HCT116 (cell line): ENCODE measurements around the gene ENTHD1. TPM values are rescaled to one million over a fixed set of nuclear protein-coding genes. Genes with fewer than 3 reads are reported as not detected.

ENCODE experiments used
- ATAC-seq: fragments of 200-7000 bp; cut with Tn5 transposase; 2 replicates; pipeline ENCODE4 v1.9.1; 2020; ENCODE audit warnings: mild to moderate bottlenecking, moderate library complexity
- BruUV-seq: library from RNA; stranded (reverse); fragments of 400-500 nt; replicated peaks from 2 replicates; lab custom pipeline; 2021; lab: Mats Ljungman, UMichigan
- CTCF ChIA-PET: fragments of 300-600 bp; sonication (Branson Sonifier 250); formaldehyde crosslinking; loops from one replicate; lab custom pipeline; 2021; ENCODE audit warnings: antibody characterized with exemption; lab: Charles Lee
- POLR2A ChIA-PET: fragments of 300-600, 350-600 bp; sonication (Branson Sonifier 250); formaldehyde crosslinking; loops from one replicate; lab custom pipeline; 2021; ENCODE audit warnings: antibody characterized with exemption; lab: Charles Lee
- RAD21 ChIA-PET, 2 experiments: fragments of 300-600 bp; sonication (Branson Sonifier 250); formaldehyde crosslinking; loops; one replicate each; lab custom pipeline; 2023; ENCODE audit warnings: low total read pairs in 2 of 2; ENCODE audit not compliant: uncharacterized antibody in 2 of 2, unreplicated experiment in 2 of 2, low non-redundant PET in 1 of 2; lab: Charles Lee
- DNase-seq: peaks from one replicate; pipeline ENCODE4 v3.0.0-alpha.2; 2010; ENCODE audit warnings: low read depth, low spot score
- H2AFZ ChIP-seq: fragments of 200-600 bp; shearing (Covaris generic), sonication (generic); 2 replicates; pipeline ENCODE4 v1.6.1; 2017; ENCODE audit warnings: low read depth, mixed run types, mixed read lengths, antibody characterized with exemption, low read length; ENCODE audit not compliant: poor library complexity, severe bottlenecking
- H3K27ac ChIP-seq: 2 replicates; pipeline ENCODE4 v1.5.1; 2012; ENCODE audit warnings: low read depth, low read length
- H3K27me3 ChIP-seq: fragments of 200-600 bp; sonication (generic); 2 replicates; pipeline ENCODE4 v1.6.1; 2016; ENCODE audit warnings: mixed run types, low read length, mixed read lengths; ENCODE audit not compliant: insufficient read depth
- H3K36me3 ChIP-seq, 2 experiments: fragments of 200-500 bp in 1 of 2; fragments of 200-600 bp in 1 of 2; sonication (Bioruptor generic) in 1 of 2; sonication (generic) in 1 of 2; 2 replicates each; pipeline versions ENCODE4 v1.5.1 to v1.6.1; 2014 to 2016; ENCODE audit warnings: low read length in 2 of 2, inconsistent platforms in 1 of 2, mixed read lengths in 1 of 2, mixed run types in 1 of 2; ENCODE audit not compliant: insufficient read depth in 2 of 2, control insufficient read depth in 1 of 2
- H3K4me1 ChIP-seq, 2 experiments: fragments of 200-600 bp in 1 of 2; sonication (generic) in 1 of 2; 2 replicates each; pipeline versions ENCODE4 v1.5.1 to v1.6.1; 2012 to 2017; ENCODE audit warnings: low read length in 2 of 2, inconsistent platforms in 1 of 2, mild to moderate bottlenecking in 1 of 2, mixed read lengths in 1 of 2, mixed run types in 1 of 2, moderate library complexity in 1 of 2; ENCODE audit not compliant: insufficient read depth in 2 of 2, control insufficient read depth in 1 of 2
- H3K4me2 ChIP-seq: fragments of 200-600 bp; sonication (generic); 2 replicates; pipeline ENCODE4 v1.6.1; 2017; ENCODE audit warnings: mixed run types, low read length, mixed read lengths
- H3K4me3 ChIP-seq, 2 experiments: fragments of 200-600 bp in 1 of 2; sonication (generic) in 1 of 2; replicated peaks in 1 of 2; 2 replicates each; pipeline ENCODE4 v1.5.1; 2011 to 2016; ENCODE audit warnings: low read length in 2 of 2, control low read depth in 1 of 2, low read depth in 1 of 2, mild to moderate bottlenecking in 1 of 2, mixed read lengths in 1 of 2, mixed run types in 1 of 2
- H3K79me2 ChIP-seq: fragments of 200-600 bp; sonication (generic); 2 replicates; pipeline ENCODE4 v1.6.1; 2017; ENCODE audit warnings: mild to moderate bottlenecking, mixed run types, low read length, moderate library complexity, mixed read lengths; ENCODE audit not compliant: insufficient read depth
- H3K9ac ChIP-seq: fragments of 200-600 bp; sonication (generic); 2 replicates; pipeline ENCODE4 v1.6.1; 2016; ENCODE audit warnings: low read length, mixed read lengths
- H3K9me2 ChIP-seq: fragments of 200-600 bp; sonication (generic), shearing (Covaris generic); 2 replicates; pipeline ENCODE4 v1.6.1; 2017; ENCODE audit warnings: mixed run types, mild to moderate bottlenecking, moderate library complexity; ENCODE audit not compliant: insufficient read depth
- H3K9me3 ChIP-seq, 2 experiments: fragments of 200-500 bp in 1 of 2; fragments of 200-600 bp in 1 of 2; sonication (Bioruptor generic) in 1 of 2; sonication (generic) in 1 of 2; 2 replicates each; pipeline ENCODE4 v1.6.1; 2014 to 2017; ENCODE audit warnings: low read length in 2 of 2, mixed read lengths in 2 of 2, inconsistent platforms in 1 of 2, low read depth in 1 of 2, mild to moderate bottlenecking in 1 of 2, mixed run types in 1 of 2, moderate library complexity in 1 of 2; ENCODE audit not compliant: control insufficient read depth in 1 of 2, insufficient read depth in 1 of 2
- H4K20me1 ChIP-seq: fragments of 200-600 bp; sonication (generic), shearing (Covaris generic); 2 replicates; pipeline ENCODE4 v1.6.1; 2017; ENCODE audit warnings: mixed run types, mild to moderate bottlenecking, moderate library complexity; ENCODE audit not compliant: insufficient read depth
- ATF3 ChIP-seq: IDR thresholded peaks from 2 replicates; pipeline ENCODE4 v1.6.1; 2012
- CBX3 ChIP-seq: IDR thresholded peaks from 2 replicates; pipeline ENCODE4 v1.6.1; 2012; ENCODE audit warnings: low read depth
- CEBPB ChIP-seq: IDR thresholded peaks from 2 replicates; pipeline ENCODE4 v1.6.1; 2012; ENCODE audit warnings: low read depth
- CTCF ChIP-seq, 3 experiments: fragments of 200-600 bp in 1 of 3; sonication (generic) in 1 of 3; IDR thresholded peaks in 2 of 3; conservative IDR thresholded peaks in 1 of 3; 2 replicates each; pipeline ENCODE4 v1.5.1; 2012 to 2017; ENCODE audit warnings: low read depth in 2 of 3, low read length in 2 of 3, antibody characterized with exemption in 1 of 3, borderline replicate concordance in 1 of 3, control low read depth in 1 of 3, mild to moderate bottlenecking in 1 of 3, mixed read lengths in 1 of 3, mixed run types in 1 of 3, moderate library complexity in 1 of 3; ENCODE audit not compliant: insufficient read depth in 1 of 3
- EGR1 ChIP-seq: IDR thresholded peaks from 2 replicates; pipeline ENCODE4 v1.6.1; 2012; ENCODE audit warnings: low read depth
- EZH2 ChIP-seq: fragments of 200-600 bp; sonication (generic); IDR thresholded peaks from 2 replicates; pipeline ENCODE4 v1.6.1; 2017; ENCODE audit warnings: antibody characterized with exemption, mixed run types
- EZH2phosphoT487 ChIP-seq: fragments of 200-600 bp; IDR thresholded peaks from 2 replicates; pipeline ENCODE4 v1.6.1; 2018; ENCODE audit warnings: antibody characterized with exemption, borderline replicate concordance
- FOSL1 ChIP-seq: IDR thresholded peaks from 2 replicates; pipeline ENCODE4 v1.6.1; 2012; ENCODE audit warnings: low read depth
- JUND ChIP-seq: IDR thresholded peaks from 2 replicates; pipeline ENCODE4 v1.6.1; 2012
- MAX ChIP-seq: IDR thresholded peaks from 2 replicates; pipeline ENCODE4 v1.6.1; 2012
- POLR2A ChIP-seq: IDR thresholded peaks from 2 replicates; pipeline ENCODE4 v1.7.0; 2011; ENCODE audit warnings: borderline replicate concordance; ENCODE audit not compliant: insufficient read depth, insufficient read length; ENCODE audit errors: extremely low read depth
- RAD21 ChIP-seq: IDR thresholded peaks from 2 replicates; pipeline ENCODE4 v1.6.1; 2012; ENCODE audit warnings: low read depth, mild to moderate bottlenecking
- SIN3A ChIP-seq: IDR thresholded peaks from 2 replicates; pipeline ENCODE4 v1.6.1; 2012; ENCODE audit warnings: low read depth
- SRF ChIP-seq: IDR thresholded peaks from 2 replicates; pipeline ENCODE4 v1.6.1; 2012; ENCODE audit warnings: low read depth
- YY1 ChIP-seq: IDR thresholded peaks from 2 replicates; pipeline ENCODE4 v1.6.1; 2011; ENCODE audit warnings: low read length, low read depth, moderate library complexity, mild to moderate bottlenecking; ENCODE audit not compliant: insufficient replicate concordance; ENCODE audit errors: extremely low read depth
- ZBTB33 ChIP-seq: IDR thresholded peaks from 2 replicates; pipeline ENCODE4 v1.6.1; 2011; ENCODE audit warnings: mild to moderate bottlenecking, low read length, moderate library complexity; ENCODE audit not compliant: insufficient replicate concordance; ENCODE audit errors: extremely low read depth
- ZFX ChIP-seq: fragments of 450-650 bp; IDR thresholded peaks from 2 replicates; pipeline ENCODE4 v1.6.1; 2017
- ZNF274 ChIP-seq: fragments of 200-500 bp; sonication (Bioruptor generic); IDR thresholded peaks from 2 replicates; pipeline ENCODE4 v1.6.1; 2014; ENCODE audit warnings: mild to moderate bottlenecking, low read depth, low read length, inconsistent platforms
- intact Hi-C: fragments of 100-400 bp; cut with micrococcal nuclease; formaldehyde crosslinking; loops from 2 replicates; pipeline ENCODE4 v1.10.0; 2022
- total RNA-seq: library from RNA; stranded (reverse); gene quantifications from one replicate; pipeline ENCODE4 v1.2.1, GENCODE V29; 2021; ENCODE audit not compliant: unreplicated experiment

ENTHD1 gene
- total RNA-seq, 1 experiment from 2014 or later, result not detected

GRCh38 chr22:39744353-39744752 lies 149.2 kb downstream of the ENTHD1 start:
- H2AFZ ChIP-seq, result no peak overlapping the region
- CTCF ChIA-PET, result no interaction called here
- H3K4me3 ChIP-seq, result no peak overlapping the region
- peaks cover 28% of the 10 kb centered on the region for H3K27me3 ChIP-seq
- TF ChIP-seq YY1 (no peak), MAX (no peak), JUND (no peak), ZNF274 (no peak), CBX3 (no peak), EGR1 (no peak), CEBPB (no peak), EZH2phosphoT487 (no peak), FOSL1 (no peak), ATF3 (no peak), SRF (no peak), EZH2 (no peak), ZBTB33 (no peak), CTCF (IDR thresholded peaks at IDR 0.05 in 2 of 3, conservative IDR thresholded peaks at IDR 0.05 in 1 of 3; ENCODE audit: borderline replicate concordance in 1 of 3, insufficient read depth in 1 of 3, low read depth in 2 of 3, low read length in 2 of 3) (no peak), POLR2A (no peak), ZFX (no peak), SIN3A (no peak), RAD21 (no peak)
- TF ChIP-seq, all 23 proteins: peak for 0
- Histone ChIP-seq H3K9ac (no peak overlapping the region), H3K4me2 (no peak overlapping the region), H3K36me3 (no peaks in the 10 kb centered on the region), H3K9me3 (no peaks in the 10 kb centered on the region), H3K79me2 (no peaks in the 10 kb centered on the region), H4K20me1 (no peaks in the 10 kb centered on the region), H3K9me2 (no peaks in the 10 kb centered on the region), H3K4me1 (peaks cover 0 to 5% of the 10 kb centered on the region in 2 experiments; a peak in 2 of 4 replicates), H3K27ac (no peak overlapping the region)
- DNase-seq, result no peak
- RAD21 ChIA-PET, result no interaction called here
- intact Hi-C loops, result no loop called here
- POLR2A ChIA-PET, result no interaction called here
- no TSS peak for BruUV-seq
- ATAC-seq, result no peak
